Heart left ventricle (tissue), 16 donors: ENCODE data around the gene FAM120B. TPM values are rescaled to one million over a fixed set of nuclear protein-coding genes. Genes with fewer than 3 reads are reported as not detected.
A peak's percentile ranks its signal among the peaks of the same experiment; 100 is the strongest.

Experiments
- ATAC-seq, 4 donors: fragments of 200-7000 bp; cut with Tn5 transposase; one replicate each; pipeline ENCODE4 v1.9.1; 2020 to 2022; ENCODE audit warnings: moderate library complexity in 4 of 4, mild to moderate bottlenecking in 3 of 4, moderate number of reproducible peaks in 1 of 4
- DNase-seq, 5 donors: peaks; one replicate each; pipeline ENCODE4 v3.0.0-alpha.2; 2020
- H3K27ac ChIP-seq, 12 donors: fragments of 200-600 bp; sonication (generic) in 4 of 12; one replicate each; pipeline versions ENCODE4 v1.5.0 to v1.8.0; 2016 to 2022; ENCODE audit warnings: mild to moderate bottlenecking in 2 of 12
- H3K27me3 ChIP-seq, 9 donors: fragments of 200-600 bp; sonication (generic) in 2 of 9; one replicate each; pipeline versions ENCODE4 v1.5.1 to v1.8.0; 2016 to 2022; ENCODE audit warnings: mild to moderate bottlenecking in 3 of 9
- H3K36me3 ChIP-seq, 9 donors: fragments of 200-600 bp; sonication (generic) in 2 of 9; one replicate each; pipeline versions ENCODE4 v1.5.0 to v1.8.0; 2018 to 2022; ENCODE audit warnings: mild to moderate bottlenecking in 2 of 9
- H3K4me1 ChIP-seq, 12 donors: fragments of 200-600 bp; sonication (generic) in 4 of 12; one replicate each; pipeline versions ENCODE4 v1.5.0 to v1.8.0; 2016 to 2022; ENCODE audit warnings: mild to moderate bottlenecking in 3 of 12
- H3K4me3 ChIP-seq, 12 donors: fragments of 200-600 bp; sonication (generic) in 4 of 12; one replicate each; pipeline versions ENCODE4 v1.5.0 to v1.8.0; 2017 to 2022; ENCODE audit warnings: mild to moderate bottlenecking in 9 of 12, moderate library complexity in 4 of 12
- H3K9me3 ChIP-seq, 12 donors: fragments of 200-600 bp; sonication (generic) in 4 of 12; one replicate each; pipeline versions ENCODE4 v1.5.0 to v1.8.0; 2016 to 2022; ENCODE audit warnings: mild to moderate bottlenecking in 1 of 12
- POLR2A ChIP-seq, 2 donors: fragments of 450-650 bp; IDR thresholded peaks; one replicate each; pipeline ENCODE4 v1.6.1; 2017; ENCODE audit warnings: antibody characterized with exemption in 2 of 2, mild to moderate bottlenecking in 2 of 2, moderate library complexity in 2 of 2
- WGBS, 4 donors: extraction: QIAGEN DNeasy Blood & Tissue Kit in 2 of 4; methylation state at CpG; one replicate each; pipeline versions ENCODE4 v1.1.5 to v1.1.7; 2013 to 2018; 5-methylcytosine and 5-hydroxymethylcytosine counted together
- intact Hi-C, 10 donors: fragments of 100-400 bp; cut with DNase I; formaldehyde crosslinking; loops; one replicate each; pipeline versions ENCODE4 v1.11.1 to v1.14.2; 2022
- polyA plus RNA-seq, 2 donors: library from polyadenylated mRNA; stranded (reverse); fragments of 200-250 nt; gene quantifications; one replicate each; pipeline ENCODE4 v1.2.3, GENCODE V29; 2013
- total RNA-seq, 9 donors: library from RNA; depleted of rRNA in 2 of 9; stranded (reverse); fragments of >200 nt in 2 of 9; fragmentation: NEBNext Ultra II Directional in 3 of 9; extraction: Animal tissue kit (Norgen Biotek cat#: 25700) in 3 of 9; gene quantifications; one replicate each; pipeline versions ENCODE4 v1.1.0 to v1.2.4, GENCODE V29; 2016 to 2023
- TF ChIP-seq, protein P1 (sequence below), 12 donors: fragments of 200-600 bp; sonication (generic) in 4 of 12; IDR thresholded peaks; one replicate each; pipeline versions ENCODE4 v1.5.0 to v1.8.0; 2018 to 2022; ENCODE audit warnings: antibody characterized with exemption in 12 of 12, mild to moderate bottlenecking in 5 of 12
- donor health status: ischemic (EF 13 %, LVEDD 7.1; RV severe dilation, severe dysfunction).
- donor health status: healthy with polysubstance abuse.
- donor health status: DM: no; HTN: yes; CAD: no.
- donor health status: DM: no; HTN: no; CAD: no.
- donor health status: ischemic (EF 25% LVEDD 6.9; RV normal size, moderate dysfunction).
- donor health status: ischemic (EF 25% LVEDD 5.7; RV mildly dilated, moderate dysfunction).
- donor health status: healthy.
- donor health status: DM: yes; HTN: yes; CAD: no.
- donor health status: ischemic (EF 35%, LVEDD 5.7; RV mildly dilated, moderate dysfunction).
- donor health status: nonischemic (EF 11% LVEDD 7.7; RV severe dilation, severe dysfunction).
- donor health status: DM: yes; HTN: yes; CAD: no.
- donor health status: PGD.
- donor health status: ischemic (EF 29% LVEDD 5.4; RV normal size, mild dysfunction).
- donor health status: nonischemic (EF 23%, LVEDD 6.1; RV moderate dilation, normal function).

FAM120B gene
- total and polyA plus RNA-seq, 11 donors: 6.6 to 29.4 (median 18.5) TPM

DNA sequence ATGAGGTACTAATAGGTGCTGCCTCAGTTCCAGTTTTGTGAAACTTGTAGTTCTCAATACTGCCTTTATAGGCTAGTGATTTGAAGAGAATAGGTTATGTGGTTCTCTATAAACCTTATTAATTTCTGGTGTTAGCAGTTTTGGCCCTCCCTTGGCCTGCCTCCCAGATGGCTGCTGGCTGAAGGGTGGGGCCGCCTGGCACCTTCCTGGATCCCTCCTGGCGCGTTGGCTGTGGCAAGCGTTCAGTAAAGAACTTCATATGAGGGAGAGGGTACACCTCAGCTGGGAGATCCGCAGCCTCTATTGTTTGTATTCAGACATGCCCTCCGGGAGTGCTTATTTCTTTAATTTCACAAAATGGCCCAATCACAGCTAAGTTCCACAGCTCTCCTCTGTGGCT, 51.9 kb downstream of the FAM120B start:
- H3K4me1 ChIP-seq: peaks cover 0 to 11% (median 0%) of the 10 kb centered on the region in 12 donors
- intact Hi-C loops: no loop called here
- no peak overlapping the region for H3K4me3 ChIP-seq
- H3K27ac ChIP-seq: no peak overlapping the region
- TF ChIP-seq, protein P1, sequence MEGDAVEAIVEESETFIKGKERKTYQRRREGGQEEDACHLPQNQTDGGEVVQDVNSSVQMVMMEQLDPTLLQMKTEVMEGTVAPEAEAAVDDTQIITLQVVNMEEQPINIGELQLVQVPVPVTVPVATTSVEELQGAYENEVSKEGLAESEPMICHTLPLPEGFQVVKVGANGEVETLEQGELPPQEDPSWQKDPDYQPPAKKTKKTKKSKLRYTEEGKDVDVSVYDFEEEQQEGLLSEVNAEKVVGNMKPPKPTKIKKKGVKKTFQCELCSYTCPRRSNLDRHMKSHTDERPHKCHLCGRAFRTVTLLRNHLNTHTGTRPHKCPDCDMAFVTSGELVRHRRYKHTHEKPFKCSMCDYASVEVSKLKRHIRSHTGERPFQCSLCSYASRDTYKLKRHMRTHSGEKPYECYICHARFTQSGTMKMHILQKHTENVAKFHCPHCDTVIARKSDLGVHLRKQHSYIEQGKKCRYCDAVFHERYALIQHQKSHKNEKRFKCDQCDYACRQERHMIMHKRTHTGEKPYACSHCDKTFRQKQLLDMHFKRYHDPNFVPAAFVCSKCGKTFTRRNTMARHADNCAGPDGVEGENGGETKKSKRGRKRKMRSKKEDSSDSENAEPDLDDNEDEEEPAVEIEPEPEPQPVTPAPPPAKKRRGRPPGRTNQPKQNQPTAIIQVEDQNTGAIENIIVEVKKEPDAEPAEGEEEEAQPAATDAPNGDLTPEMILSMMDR (IDR thresholded peaks at IDR 0.05): no peak
- TF ChIP-seq POLR2A (IDR thresholded peaks at IDR 0.05): no peak
- ATAC-seq: peak in 2 of 4 donors; percentile 68 to 78
- peak; percentile 36 to 72 (median 49) for DNase-seq
- no peaks in the 10 kb centered on the region for H3K27me3 ChIP-seq
- peaks cover 0 to 81% (median 54%) of the 10 kb centered on the region in 9 donors for H3K36me3 ChIP-seq
- WGBS, 4 donors: 55 to 84% (median 67%) methylated on average over 6 of the region's 6 CpGs
- H3K9me3 ChIP-seq: no peaks in the 10 kb centered on the region

DNA sequence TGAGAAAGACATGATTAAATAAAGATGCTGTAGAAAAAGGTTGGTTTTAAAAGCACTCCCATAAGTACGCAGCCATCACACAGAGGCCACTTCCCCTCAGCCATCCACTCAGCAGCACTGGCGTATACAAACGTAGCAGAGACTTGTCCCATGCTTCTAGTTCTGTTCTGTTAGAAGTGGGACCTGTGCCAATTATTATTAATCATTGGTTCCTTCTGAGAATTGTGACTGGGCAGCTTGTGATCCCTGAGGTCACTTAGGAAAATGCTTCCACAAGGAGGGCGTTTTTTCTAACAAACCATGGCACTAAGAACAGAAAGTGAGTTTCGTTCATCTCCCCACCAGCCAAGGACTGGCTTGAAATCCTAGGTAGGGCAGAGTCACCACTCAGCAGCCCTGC, 53.9 kb downstream of the FAM120B start:
- no peak overlapping the region for H3K4me3 ChIP-seq
- H3K36me3 ChIP-seq: peaks cover 0 to 91% (median 60%) of the 10 kb centered on the region in 9 donors
- peaks cover 0 to 16% (median 5%) of the 10 kb centered on the region in 12 donors for H3K4me1 ChIP-seq
- ATAC-seq (peak in 1 of 4 donors; percentile 28), DNase-seq (no peak)
- H3K27ac ChIP-seq: peak overlapping the region in 1 of 12 donors; percentile 42
- intact Hi-C loops: no loop called here
- 80 to 85% (median 83%) methylated on average over 5 of the region's 5 CpGs for WGBS, 4 donors
- no peak for TF ChIP-seq POLR2A (IDR thresholded peaks at IDR 0.05)
- TF ChIP-seq, protein P1 (IDR thresholded peaks at IDR 0.05): no peak
- no peaks in the 10 kb centered on the region for H3K27me3 ChIP-seq
- no peaks in the 10 kb centered on the region for H3K9me3 ChIP-seq

DNA sequence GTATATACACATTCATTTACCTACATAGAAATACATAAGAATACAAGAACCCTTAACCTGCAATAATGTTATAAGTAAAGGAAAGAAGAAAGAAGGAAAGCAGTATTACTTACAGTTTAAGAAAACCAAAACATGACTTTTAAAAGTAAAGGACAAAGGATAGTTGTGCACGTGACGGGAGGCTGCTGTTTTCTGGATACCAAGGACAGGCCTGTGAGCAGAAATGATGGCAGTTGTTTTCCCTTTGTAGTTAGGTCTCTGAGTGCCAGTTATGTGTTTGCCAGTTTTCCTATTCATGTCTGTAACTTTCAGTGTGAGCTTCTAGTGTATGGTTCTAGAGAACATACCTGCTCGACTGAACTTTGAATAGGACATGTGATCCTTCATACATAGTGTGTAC, 54.8 kb downstream of the FAM120B start:
- Histone ChIP-seq H3K4me1 (peaks cover 0 to 25% (median 11%) of the 10 kb centered on the region in 12 donors), H3K4me3 (no peak overlapping the region), H3K9me3 (no peaks in the 10 kb centered on the region), H3K27me3 (no peaks in the 10 kb centered on the region), H3K36me3 (peaks cover 0 to 82% (median 55%) of the 10 kb centered on the region in 9 donors), H3K27ac (no peak overlapping the region)
- 92 to 99% (median 96%) methylated on average over 3 of the region's 3 CpGs for WGBS, 4 donors
- no peak for TF ChIP-seq POLR2A (IDR thresholded peaks at IDR 0.05)
- TF ChIP-seq, protein P1 (IDR thresholded peaks at IDR 0.05): no peak
- no peak for DNase-seq
- ATAC-seq: no peak
- intact Hi-C loops: no loop called here

DNA sequence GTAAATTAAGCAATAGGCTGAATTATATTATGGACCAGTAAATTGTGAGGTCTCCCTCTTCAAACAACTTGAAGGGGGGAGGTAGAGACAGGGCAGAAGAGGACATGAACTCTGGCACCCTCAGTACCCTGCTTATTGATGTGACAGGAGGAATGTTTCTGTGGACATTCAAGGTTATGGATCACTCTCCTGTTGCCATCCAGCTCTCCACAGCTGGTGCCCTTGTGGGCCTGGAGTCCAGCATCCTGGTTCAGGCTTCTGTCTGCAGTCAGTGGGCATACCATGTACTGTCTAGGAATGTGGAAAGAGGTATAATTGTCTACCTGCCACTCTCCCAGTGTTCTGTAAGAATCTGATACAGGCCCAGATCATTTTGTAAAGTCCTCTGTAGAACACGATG, 55.6 kb downstream of the FAM120B start:
- WGBS, 4 donors: 95 to 100% (median 96%) methylated on average over 1 of the region's 1 CpG
- Histone ChIP-seq H3K36me3 (peaks cover 0 to 75% (median 55%) of the 10 kb centered on the region in 9 donors), H3K9me3 (no peaks in the 10 kb centered on the region), H3K27me3 (no peaks in the 10 kb centered on the region), H3K4me3 (no peak overlapping the region), H3K4me1 (peaks cover 0 to 26% (median 12%) of the 10 kb centered on the region in 12 donors), H3K27ac (no peak overlapping the region)
- ATAC-seq (no peak), DNase-seq (no peak)
- intact Hi-C loops: no loop called here
- TF ChIP-seq POLR2A (IDR thresholded peaks at IDR 0.05): no peak
- TF ChIP-seq, protein P1 (IDR thresholded peaks at IDR 0.05): no peak
